ENCODE data around the gene KIF6.
"Not testable (repeated sequence)": the region's sequence is repeated elsewhere in the genome, so short reads cannot be mapped to it uniquely, and the experiment has no call there.

KIF6 gene

DNA sequence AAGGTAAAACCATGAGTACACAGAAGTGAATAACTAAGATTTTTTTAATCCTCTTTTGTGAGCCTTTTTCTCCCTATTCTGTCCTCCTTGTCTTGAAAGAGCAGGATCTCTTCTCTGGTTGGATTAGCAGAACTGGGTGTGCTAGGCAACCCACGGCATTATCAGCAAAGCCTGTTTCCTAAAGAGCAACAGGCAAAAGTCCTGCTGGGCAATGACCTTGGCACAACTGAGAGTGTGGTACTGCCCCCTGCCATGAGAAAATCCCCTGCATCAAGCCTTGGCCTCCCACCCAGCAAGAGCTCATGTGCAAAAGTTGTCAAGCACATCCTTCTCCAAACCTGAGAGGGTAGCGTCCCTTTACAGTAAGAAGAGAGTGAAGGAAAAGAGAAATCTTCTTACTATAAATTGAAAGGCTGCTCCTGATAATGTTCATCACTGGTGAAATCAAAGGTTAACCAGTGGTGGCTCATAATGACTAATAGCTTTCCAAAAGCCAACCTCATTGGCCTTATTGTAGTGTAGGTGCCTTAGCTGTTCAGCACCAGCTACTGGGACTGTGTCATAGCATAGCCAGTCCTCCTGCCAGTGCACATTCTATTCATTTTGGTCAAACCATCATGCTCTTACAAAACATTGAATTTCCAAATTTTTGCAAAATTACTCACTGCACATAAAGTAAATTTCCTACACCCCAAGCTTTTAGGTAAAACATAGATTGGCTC lies 17.1 kb downstream of the KIF6 start:
- DNase-seq: no peak

DNA sequence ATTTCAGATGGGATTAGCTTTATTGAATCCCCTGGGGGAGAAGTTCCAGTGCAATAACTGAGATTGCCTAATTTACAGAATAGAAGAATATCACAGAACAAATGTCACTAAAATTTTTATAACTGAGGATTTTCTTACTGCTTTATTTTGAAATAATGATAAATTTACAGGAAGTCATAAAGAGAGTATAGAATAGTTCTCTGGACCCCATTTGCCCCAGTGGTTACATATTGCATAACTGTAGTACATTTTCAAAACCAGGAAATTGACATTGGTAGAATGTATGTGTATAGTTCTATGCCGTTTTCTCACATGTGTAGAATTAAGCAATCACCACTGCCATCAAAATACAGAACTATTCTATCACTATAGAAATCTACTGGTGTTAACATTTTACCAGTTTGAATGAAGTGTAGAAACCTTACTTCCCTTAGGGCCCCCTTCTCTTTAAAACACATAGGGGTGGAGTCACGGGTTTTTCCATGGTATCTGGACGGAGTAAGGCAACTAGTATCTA lies 18.3 kb downstream of the KIF6 start:
- no peak for DNase-seq

DNA sequence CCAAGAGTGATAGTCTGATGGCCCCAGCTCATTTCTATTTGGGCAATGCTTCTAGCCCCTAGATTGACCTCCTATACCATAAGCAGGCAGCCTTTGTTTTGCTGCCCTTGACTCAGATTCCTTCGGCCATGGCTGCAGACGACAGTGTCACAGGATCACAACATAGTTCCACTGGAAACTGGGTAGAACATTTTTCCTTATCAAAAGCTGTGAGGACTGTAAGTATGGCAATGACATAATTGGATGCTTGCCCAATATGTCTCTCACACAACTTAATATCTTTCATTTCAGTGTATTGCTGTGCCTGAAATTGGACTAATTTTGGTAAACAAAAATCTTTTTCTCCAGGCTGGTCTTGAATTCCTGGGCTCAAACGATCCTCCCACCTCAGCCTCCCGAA lies 22.9 kb downstream of the KIF6 start:
- DNase-seq: no peak

DNA sequence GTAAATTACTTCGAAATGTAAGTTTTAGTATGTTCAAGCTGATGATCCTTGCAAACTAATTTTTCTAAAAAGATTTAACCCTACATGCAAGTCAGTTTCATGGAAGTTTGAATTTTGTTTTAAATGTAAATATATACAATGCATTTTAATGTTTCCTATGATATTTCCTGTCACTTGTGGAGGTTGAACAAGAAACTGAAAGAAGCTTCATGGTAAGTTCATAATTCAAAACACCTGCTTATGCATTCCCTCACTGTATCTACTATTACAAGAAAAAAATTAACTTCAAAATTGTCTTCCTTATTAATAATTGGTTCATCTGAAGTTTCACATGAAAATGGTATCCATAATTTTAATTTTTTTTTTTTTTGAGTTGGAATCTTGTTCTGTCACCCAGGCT lies 24.8 kb downstream of the KIF6 start:
- no peak for DNase-seq

DNA sequence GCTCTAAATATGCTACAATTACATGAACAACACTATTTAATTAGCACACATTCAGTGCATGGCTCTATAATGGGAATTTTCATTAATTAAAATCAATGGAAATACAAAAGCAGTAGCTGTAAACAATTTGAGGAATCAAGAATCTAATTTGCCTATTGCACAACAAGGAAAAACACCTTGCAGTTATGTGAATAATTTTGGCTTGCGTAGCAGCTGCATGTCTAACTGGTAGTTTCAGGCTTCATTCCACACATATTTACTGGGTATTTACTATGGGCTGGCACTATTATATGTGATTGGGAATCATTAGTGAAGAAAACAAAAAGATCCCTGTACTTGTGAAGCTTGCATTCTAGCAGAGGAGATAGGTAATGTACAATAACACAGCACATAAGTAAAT lies 26.4 kb downstream of the KIF6 start:
- DNase-seq: no peak

DNA sequence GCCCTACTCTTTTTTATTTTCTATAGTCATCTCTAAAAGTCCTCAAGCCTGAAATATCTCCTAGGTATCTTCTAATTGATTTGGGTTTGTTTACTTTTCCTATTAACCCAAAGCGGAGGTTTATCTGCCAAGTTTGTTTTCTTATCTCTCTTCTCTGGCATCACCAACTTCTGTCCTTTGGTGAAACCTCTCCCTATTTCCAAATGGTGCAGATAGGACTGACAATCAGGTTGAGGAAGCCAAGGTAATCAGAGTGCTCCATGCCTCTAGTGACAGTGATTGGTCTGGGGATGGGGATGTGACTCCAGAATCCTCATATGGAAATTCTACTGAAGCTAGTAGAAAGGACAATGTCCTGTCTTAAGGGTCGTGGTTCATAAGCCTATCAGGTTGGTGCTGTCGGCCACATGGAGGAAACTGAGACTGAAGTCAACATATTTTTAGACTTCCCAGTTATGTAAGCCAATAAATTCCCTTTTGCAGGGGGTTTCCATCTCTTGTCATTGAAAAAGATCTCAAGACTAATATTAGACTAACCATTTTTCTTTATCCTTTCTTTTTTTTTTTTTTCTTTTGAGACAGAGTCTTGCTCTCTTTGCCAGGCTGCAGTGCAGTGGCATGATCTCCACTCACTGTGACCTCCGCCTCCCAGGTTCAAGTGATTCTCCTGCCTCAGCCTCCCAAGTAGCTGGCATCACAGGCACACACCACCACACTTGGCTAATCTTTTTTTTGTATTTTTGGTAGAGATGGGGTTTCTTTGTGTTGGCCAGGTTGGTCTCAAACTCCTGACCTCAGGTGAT lies 28.0 kb downstream of the KIF6 start:
- DNase-seq: no peak

DNA sequence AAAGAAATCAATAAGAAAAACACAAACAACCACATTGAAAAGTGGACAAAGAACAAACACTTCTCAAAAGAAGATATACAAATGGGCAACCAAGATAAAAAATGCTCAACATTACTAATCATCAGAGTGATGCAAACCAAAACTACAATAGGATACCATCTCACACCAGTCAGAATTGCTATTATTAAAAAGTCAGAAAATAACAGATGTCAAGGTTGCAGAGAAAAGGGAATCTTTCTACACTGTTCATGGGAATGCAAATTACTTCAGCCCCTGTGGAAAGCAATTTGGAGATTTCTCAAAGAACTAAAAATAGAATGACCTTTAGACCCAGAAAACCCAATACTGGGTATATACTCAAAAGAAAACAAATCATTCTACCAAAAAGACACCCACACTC lies 29.8 kb downstream of the KIF6 start:
- no peak for DNase-seq

DNA sequence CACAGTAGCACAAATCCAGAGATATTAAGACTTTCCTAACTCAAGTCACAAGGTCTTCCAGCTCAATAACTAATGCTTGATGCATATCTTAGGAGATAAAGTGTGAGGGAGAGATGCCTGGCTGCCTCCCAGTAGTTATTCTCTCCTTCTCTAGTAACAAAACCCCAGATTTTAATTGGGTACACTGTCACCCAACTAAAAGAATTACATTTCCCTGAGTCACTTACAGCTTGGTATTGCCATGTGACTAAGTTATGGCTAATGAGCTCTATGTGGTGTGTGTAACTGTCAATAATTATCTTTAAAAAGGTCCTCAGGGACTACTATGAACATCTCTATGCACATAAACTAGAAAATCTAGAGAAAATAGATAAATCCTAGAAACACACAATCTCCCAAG lies 32.0 kb downstream of the KIF6 start:
- no peak for DNase-seq

DNA sequence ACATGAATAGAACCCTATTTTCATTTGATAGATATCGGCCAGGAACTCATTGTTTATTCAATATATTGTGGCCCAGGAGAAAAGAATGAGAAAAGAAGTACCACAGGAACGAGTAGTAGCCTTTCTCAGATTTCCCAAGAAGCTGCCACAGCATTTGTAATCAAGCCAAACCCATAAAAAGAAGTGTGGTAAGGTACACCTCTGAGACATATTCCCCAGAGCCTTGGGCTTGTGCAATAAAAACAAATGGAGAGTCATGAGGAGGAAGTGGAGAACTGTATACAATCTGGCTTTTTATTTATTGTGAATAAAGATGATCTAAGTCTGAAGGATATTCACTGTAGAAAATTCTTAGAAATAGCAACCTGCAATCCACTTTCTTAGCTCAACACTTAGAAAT lies 36.7 kb downstream of the KIF6 start:
- no peak for DNase-seq

DNA sequence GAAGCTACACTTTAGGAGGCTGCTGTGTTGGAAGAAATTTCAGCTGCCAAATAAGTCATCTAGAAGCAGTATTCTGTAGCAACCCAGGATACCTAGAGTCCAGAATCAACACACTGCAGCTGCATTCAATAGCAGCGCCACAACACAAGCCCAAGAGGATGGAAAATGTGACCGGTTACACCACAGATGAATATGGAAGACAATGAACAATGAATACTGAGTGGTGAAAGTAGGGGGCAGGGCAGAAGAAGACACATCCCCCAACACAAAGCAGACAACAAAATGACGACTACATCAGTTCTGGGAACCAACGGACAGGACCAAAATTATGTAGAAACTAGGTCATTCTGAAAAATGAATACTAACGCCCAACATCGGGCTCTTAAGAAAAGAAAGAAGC lies 38.2 kb downstream of the KIF6 start:
- DNase-seq: no peak

DNA sequence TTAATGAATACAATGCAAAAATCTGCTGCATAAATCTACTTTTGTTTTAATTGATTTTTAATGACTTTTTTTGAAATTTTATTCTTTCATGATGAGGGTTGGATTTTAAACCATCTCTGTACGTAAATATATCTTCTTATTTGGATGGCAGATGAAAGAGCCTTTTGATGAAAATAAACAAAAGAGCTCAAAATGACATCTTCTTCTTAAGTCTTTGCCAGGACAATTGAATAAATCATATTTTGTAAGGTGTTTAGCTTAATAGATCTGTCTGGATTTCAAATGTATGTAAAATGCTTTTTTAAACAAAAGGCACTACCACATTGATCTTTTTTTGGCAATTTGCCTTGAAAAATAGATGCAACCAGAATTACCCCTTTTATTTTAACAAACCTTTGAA lies 39.3 kb downstream of the KIF6 start:
- no peak for DNase-seq

DNA sequence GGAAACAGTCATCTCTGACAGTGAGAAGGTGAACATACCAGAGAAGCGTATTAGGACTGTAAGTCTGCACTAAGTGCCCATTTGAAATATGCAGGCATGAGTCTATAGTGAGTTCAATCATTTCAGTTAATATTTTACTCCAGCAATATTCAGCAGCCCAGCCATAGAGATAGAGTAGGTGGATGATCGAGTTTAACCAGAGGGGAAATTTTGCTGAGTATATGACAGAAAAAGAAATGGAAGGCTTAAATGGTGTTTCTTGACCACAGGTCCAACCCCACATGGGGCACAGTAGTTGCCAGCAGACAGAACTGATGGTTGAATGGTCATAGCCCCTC lies 39.8 kb downstream of the KIF6 start:
- no peak for DNase-seq

DNA sequence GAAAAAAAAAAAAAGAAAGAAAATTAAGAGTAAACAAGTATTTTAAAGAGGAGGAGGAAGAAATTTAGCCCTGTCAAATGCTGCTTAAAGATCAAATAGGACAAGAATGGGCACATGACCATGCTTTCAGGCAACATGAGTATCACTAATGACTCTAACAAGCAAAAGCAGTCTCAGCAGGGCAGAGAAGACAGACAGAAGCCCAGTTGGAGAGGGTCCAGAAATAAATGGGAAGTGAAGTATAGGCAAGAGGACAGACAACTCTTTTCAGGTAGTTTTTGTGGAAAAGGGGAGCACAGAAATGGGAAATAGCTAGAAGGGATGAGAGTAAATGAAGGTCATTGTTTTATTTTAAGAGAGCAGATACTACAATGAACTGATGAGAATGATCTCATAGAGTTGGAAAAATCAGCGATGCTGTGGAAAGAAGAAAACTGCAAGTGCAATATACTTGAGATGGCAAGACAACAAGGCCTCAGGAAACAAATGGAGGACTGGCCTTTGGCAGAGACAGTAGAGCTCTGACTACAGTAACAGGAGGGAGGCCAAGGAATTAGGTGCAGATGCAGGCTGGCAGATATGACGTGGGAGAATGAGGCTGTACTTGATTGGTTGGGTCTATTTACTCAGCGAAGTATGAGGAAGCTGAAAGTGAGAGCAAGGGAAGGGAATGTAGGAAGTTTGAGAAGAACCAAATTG lies 40.3 kb downstream of the KIF6 start:
- DNase-seq: no peak

DNA sequence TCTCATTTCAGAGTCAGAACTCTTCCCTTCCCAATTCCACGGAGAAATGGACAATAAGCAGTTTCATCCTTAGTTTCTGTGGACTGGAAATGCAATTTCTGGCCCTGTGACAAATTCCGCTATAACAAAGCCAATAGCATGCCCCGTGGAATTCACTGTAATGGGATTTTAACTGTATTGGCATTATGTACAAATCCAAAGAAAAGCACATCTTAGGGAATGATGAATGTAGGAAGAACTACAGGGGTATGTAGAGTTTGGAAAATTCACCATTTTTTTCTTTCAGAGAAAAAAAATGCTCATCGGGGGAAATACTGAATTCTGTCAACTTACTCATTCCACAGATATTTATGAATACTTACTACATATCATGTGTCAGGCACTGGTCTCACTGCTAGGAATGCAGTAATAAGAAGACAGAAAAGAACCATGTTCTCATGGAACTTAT lies 43.5 kb downstream of the KIF6 start:
- no peak for DNase-seq

DNA sequence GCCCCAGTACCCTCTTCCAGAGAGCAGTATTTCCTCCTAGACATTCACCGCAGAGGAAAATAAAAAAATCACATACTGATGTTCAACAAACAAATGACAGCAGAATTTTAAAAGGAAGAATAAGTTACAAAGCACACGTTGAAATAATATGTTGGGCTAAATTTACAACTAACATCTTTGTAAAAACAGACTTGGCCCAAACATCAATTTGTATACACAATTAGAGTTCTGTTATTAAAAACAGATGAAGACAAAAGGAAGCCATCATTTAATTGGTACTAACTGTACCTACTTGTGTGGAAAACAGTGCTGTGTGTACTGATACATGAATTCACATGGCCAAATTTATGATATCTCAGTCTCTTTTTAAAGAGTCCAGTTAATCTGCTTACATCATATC lies 46.3 kb downstream of the KIF6 start:
- DNase-seq: no peak

DNA sequence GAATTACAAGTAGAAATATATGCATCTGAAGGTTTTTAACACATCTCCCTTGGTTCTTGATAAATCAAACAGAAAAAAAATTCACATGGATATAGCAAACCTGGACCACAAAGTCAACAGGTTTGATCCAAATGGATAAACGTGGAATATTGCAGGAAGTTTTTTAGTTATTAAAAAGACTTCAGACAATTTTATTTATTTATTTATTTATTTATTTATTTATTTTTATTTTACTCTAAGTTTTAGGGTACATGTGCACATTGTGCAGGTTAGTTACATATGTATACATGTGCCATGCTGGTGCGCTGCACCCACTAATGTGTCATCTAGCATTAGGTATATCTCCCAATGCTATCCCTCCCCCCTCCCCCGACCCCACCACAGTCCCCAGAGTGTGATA lies 47.9 kb downstream of the KIF6 start:
- not testable (repeated sequence) for DNase-seq

DNA sequence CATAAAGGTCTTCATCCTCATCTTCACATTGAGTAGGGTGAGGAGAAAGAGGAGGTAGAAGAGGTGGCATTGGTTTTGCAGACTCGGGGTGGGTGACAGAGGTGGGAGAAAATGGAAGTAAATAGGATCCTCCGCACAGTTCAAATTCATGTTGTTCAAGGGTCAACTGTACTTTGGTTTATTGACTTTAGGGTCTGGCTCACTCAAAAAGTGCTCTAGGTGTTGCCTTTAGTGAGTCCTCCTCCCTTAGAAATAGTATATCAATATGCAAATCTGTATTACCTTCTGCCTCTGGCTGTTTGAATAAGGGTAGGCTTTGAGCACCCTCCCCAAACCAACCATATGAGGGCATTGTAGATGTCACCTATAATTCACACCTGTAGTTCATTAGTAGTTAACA lies 54.7 kb downstream of the KIF6 start:
- no peak for DNase-seq

DNA sequence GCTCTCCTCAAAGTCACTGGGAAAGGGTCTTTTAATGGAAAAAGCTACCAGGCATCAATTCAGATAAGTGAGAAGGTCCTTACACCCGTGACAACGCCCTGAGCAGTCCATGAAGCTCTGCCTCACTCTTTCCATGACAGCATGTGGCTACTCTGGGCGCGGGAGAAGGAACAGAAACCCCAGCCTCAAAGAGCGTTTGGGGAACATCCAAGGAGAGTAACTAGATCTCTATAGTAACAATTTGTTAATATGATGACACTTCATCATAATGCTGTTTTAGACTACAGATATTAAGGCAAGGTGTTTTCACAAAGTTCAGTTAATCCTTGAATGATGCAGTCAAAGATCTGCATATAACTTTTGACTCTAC lies 55.2 kb downstream of the KIF6 start:
- no peak for DNase-seq

DNA sequence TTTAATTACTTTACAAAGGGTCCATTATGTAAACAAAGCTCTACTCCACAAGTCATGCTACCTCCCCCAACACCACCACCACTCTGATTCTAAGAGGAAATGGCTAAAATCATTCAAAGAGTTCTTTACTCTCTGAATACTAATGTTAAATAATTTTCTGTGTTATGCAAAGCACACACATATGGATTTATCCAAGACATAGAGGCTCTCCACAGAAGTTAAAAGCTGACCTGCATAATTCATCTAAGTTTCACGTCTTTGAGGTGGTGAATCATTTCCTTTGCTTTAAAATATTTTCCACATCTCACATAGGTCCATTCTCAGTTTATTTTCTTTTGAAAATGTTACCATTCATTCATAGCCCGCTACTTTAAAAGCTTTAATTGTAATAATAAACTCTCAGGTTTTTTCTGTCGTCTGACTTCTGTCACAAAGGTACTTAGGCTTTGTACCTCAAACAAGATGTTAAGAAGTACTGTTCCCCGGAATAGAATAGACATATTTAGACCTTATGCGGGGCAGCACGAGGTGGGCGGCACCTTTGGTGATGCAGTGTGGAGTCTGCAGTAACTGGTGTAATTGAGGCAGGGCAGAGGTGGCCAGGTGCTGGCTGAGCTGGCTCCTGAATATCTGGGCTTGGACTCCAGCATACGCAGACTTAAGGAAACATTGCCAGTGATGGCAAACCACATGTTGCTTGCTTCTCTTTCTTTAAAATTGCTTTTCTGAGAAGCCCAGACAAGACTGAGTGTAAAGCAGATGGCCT lies 55.8 kb downstream of the KIF6 start:
- no peak for DNase-seq

DNA sequence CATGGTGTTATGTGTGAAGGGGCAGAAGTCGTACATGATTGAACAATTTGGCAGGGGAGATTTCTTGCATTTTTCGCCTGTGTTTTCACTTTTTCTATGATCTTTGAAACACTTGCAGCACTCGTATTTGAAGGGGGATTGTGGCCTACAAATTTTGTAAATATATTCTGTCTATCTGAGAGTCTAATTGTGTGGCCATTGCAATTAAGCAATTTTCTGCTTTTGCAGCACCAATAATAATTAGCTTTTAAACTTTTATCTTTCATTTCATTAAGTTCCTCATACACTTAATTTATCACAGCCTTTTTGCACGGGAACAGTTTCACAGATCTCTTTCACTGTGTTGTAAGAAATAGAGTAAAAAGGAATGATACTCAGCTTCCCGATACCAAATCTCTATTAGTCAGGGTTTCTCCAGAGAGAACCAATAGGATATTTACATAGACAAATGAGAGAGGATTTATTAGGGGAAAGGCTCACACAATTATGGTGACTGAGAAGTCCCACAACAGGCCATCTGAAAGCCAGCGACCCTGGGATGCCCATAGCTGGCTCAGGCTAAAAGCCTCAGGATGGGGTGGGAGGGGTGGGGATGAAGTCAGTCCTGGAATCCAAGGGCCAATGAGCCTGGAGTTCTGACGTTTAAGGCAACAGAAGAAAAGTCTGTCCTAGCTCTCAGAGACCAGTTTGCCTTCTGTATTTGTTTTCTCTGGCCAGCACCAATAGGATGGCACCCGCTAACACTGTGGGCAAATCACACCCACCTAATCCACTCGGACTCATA lies 58.3 kb downstream of the KIF6 start:
- DNase-seq: no peak

DNA sequence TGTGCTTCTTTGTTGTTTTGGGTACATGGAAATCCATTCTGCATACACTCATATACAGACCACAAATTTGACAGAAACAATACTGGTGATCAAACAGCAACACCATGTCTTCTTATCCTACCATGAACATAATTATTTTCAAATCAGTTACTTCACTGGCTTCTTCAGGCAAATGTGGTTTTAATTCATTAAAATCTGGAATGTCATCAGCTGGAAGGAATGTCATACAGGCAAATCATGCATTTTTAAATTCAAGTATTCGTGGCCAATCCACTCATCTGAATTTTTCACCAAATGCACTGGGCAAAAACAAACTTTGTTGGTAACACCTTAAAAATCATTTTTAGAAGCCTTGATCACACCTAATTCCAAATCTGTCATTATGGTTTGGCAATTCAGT lies 59.3 kb downstream of the KIF6 start:
- DNase-seq: no peak

DNA sequence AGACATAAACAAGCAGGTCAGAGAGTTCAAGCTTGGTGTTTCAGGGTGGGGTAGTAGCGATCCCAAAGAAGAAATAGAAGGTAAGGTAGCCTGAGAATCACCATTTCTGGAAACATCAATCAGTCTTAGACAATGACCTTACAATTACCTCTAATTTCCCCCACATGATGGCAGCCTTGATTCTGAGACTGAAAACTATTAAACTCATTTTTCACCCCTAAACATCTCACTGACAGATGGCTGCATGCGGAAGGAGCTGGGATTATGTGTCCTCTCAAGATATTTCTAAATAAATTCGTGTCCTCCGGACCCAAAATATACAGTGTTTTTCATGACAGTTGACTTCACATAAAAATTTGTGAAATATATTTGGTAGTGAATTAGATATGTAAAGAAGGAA lies 61.0 kb downstream of the KIF6 start:
- no peak for DNase-seq
